ENCODE results near the gene NR1D1. TPM values are rescaled to one million over a fixed set of nuclear protein-coding genes. Genes with fewer than 3 reads are reported as not detected.

NR1D1 gene
- total and polyA plus RNA-seq, 2 of the 13 experiments (the other 11 are each of a cell fraction or from before 2014, with no cell fraction given) = 2.1 to 2.7 TPM

- TF ChIP-seq HINFP (CRISPR knock-in tag; IDR thresholded peaks at IDR 0.05; ENCODE audit: low read depth) (peak; percentile 13; the same call in 1 of the 2 replicates), BATF2 (CRISPR knock-in tag; IDR thresholded peaks at IDR 0.05) (0 out of 2 replicates have a peak, but pooled peaks have one; percentile 46), ZBTB2 (CRISPR knock-in tag; IDR thresholded peaks at IDR 0.05; ENCODE audit: low read depth) (0 out of 2 replicates have a peak, but pooled peaks have one; percentile 57), HIVEP1 (CRISPR knock-in tag; IDR thresholded peaks at IDR 0.05) (0 out of 2 replicates have a peak, but pooled peaks have one; percentile 8), SOX6 (IDR thresholded peaks at IDR 0.05) (no peak), SOX6 (CRISPR knock-in tag; IDR thresholded peaks at IDR 0.05) (0 out of 2 replicates have a peak, but pooled peaks have one; percentile 22), ZNF564 (CRISPR knock-in tag; IDR thresholded peaks at IDR 0.05) (peak; percentile 53; the same call in 1 of the 2 replicates), NBN (conservative IDR thresholded peaks at IDR 0.05) (no peak), REPIN1 (CRISPR knock-in tag; IDR thresholded peaks at IDR 0.05; ENCODE audit: borderline replicate concordance, low read depth) (no peak), BORCS8-MEF2B (CRISPR knock-in tag; IDR thresholded peaks at IDR 0.05) (peak; percentile 0; the same call in 1 of the 2 replicates), ONECUT2 (CRISPR knock-in tag; IDR thresholded peaks at IDR 0.05) (no peak), ZNF605 (CRISPR knock-in tag; IDR thresholded peaks at IDR 0.05) (0 out of 2 replicates have a peak, but pooled peaks have one; percentile 45), NONO (IDR thresholded peaks at IDR 0.05) (no peak), NONO (CRISPR knock-in tag; conservative IDR thresholded peaks at IDR 0.05) (peak; percentile 31; the same call in 1 of the 2 replicates), IKZF4 (CRISPR knock-in tag; IDR thresholded peaks at IDR 0.05; ENCODE audit: borderline replicate concordance, low read depth, not compliant biosample characterization) (no peak), ZNF687 (CRISPR knock-in tag; IDR thresholded peaks at IDR 0.05) (peak; percentile 43; the same call in 1 of the 2 replicates), ZFX (CRISPR knock-in tag; IDR thresholded peaks at IDR 0.05; ENCODE audit: low read depth) (peak; percentile 3; the same call in 1 of the 2 replicates)
- TF ChIP-seq, protein P1, sequence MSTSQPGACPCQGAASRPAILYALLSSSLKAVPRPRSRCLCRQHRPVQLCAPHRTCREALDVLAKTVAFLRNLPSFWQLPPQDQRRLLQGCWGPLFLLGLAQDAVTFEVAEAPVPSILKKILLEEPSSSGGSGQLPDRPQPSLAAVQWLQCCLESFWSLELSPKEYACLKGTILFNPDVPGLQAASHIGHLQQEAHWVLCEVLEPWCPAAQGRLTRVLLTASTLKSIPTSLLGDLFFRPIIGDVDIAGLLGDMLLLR (CRISPR knock-in tag; IDR thresholded peaks at IDR 0.05) = 0 out of 2 replicates have a peak, but pooled peaks have one; percentile 25
These were observed 24.4 kb downstream of the NR1D1 start (continued) for GRCh38 chr17:40075942-40076498.
